ENCODE data around the gene LY6G5B. TPM values are rescaled to one million over a fixed set of nuclear protein-coding genes. Genes with fewer than 3 reads are reported as not detected.

LY6G5B gene
- total and polyA plus RNA-seq, 2 donors from 2014 or later = 2.5 to 15.1 TPM

DNA sequence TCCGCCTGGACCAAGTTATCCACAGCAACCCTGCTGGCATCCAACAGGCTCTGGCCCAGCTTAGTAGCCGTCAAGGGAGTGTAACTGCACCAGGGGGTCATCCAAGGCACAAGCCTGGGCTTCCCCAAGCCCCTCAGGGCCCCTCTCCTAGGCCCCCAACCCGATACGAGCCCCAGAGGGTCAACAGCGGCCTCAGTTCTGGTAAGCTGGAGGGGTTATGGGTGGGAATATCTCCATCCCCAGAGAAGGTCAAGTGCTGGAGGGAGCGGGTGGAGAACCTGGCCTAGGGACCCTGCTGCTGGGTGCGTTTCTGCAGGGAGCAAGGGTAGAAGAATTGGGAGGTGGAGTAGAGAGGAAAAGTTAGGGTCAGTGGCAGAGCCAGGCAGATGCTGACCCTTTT lies 36.3 kb upstream of the LY6G5B start:
- Histone ChIP-seq H3K9me3 (ENCODE audit: control insufficient read depth in 2 of 3, insufficient read depth in 1 of 3, low read length in 3 of 3) (no peaks in the 10 kb centered on the region), H3K9ac (ENCODE audit: low read length in 3 of 3) (no peak overlapping the region), H3K4me3 (ENCODE audit: low read length in 3 of 3) (no peak overlapping the region), H3K4me1 (ENCODE audit: control insufficient read depth in 2 of 3, insufficient read depth in 2 of 3, low read depth in 1 of 3, low read length in 3 of 3) (no peaks in the 10 kb centered on the region), H3K36me3 (ENCODE audit: control insufficient read depth in 2 of 3, insufficient read depth in 3 of 3, low read length in 3 of 3) (peaks cover 12 to 77% (median 34%) of the 10 kb centered on the region in 3 donors), H3K27me3 (ENCODE audit: control insufficient read depth, insufficient read depth, low read length) (no peaks in the 10 kb centered on the region), H3K27ac (ENCODE audit: low read depth in 2 of 2, low read length in 2 of 2) (no peak overlapping the region)
- no peak for DNase-seq
- intact Hi-C loops (cut with DNase I) = no loop called here
- FAIRE-seq = no peak
- TF ChIP-seq, protein P1, sequence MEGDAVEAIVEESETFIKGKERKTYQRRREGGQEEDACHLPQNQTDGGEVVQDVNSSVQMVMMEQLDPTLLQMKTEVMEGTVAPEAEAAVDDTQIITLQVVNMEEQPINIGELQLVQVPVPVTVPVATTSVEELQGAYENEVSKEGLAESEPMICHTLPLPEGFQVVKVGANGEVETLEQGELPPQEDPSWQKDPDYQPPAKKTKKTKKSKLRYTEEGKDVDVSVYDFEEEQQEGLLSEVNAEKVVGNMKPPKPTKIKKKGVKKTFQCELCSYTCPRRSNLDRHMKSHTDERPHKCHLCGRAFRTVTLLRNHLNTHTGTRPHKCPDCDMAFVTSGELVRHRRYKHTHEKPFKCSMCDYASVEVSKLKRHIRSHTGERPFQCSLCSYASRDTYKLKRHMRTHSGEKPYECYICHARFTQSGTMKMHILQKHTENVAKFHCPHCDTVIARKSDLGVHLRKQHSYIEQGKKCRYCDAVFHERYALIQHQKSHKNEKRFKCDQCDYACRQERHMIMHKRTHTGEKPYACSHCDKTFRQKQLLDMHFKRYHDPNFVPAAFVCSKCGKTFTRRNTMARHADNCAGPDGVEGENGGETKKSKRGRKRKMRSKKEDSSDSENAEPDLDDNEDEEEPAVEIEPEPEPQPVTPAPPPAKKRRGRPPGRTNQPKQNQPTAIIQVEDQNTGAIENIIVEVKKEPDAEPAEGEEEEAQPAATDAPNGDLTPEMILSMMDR (IDR thresholded peaks at IDR 0.05; ENCODE audit: borderline replicate concordance, extremely low read depth, insufficient read depth) = no peak

DNA sequence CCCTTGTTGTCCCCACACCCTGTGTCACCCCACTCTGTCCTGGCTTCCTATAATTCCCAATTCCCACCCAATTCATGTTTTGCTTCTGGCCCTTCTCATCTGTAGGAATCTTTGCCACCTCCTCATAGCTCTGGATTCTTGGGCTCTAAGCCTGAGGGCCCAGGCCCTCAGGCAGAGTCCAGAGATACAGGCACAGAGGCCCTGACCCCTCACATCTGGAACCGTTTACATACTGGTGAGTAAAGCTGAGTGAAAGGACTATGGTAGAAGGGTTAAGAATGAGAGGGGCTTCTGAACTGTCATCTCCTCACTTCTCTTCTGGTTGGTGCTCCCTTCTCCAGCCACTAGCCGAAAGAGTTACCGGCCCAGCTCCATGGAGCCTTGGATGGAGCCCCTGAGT lies 35.6 kb upstream of the LY6G5B start:
- TF ChIP-seq, protein P1 (IDR thresholded peaks at IDR 0.05; ENCODE audit: borderline replicate concordance, extremely low read depth, insufficient read depth) = no peak
- H3K4me1 ChIP-seq (ENCODE audit: control insufficient read depth in 2 of 3, insufficient read depth in 2 of 3, low read depth in 1 of 3, low read length in 3 of 3) = no peaks in the 10 kb centered on the region
- H3K9ac ChIP-seq (ENCODE audit: low read length in 3 of 3) = no peak overlapping the region
- DNase-seq = no peak
- no peak overlapping the region for H3K27ac ChIP-seq (ENCODE audit: low read depth in 2 of 2, low read length in 2 of 2)
- no peaks in the 10 kb centered on the region for H3K9me3 ChIP-seq (ENCODE audit: control insufficient read depth in 2 of 3, insufficient read depth in 1 of 3, low read length in 3 of 3)
- H3K4me3 ChIP-seq (ENCODE audit: low read length in 3 of 3) = no peak overlapping the region
- no peak for FAIRE-seq
- no peaks in the 10 kb centered on the region for H3K27me3 ChIP-seq (ENCODE audit: control insufficient read depth, insufficient read depth, low read length)
- peaks cover 8 to 72% (median 33%) of the 10 kb centered on the region in 3 donors for H3K36me3 ChIP-seq (ENCODE audit: control insufficient read depth in 2 of 3, insufficient read depth in 3 of 3, low read length in 3 of 3)
- intact Hi-C loops (cut with DNase I) = no loop called here

DNA sequence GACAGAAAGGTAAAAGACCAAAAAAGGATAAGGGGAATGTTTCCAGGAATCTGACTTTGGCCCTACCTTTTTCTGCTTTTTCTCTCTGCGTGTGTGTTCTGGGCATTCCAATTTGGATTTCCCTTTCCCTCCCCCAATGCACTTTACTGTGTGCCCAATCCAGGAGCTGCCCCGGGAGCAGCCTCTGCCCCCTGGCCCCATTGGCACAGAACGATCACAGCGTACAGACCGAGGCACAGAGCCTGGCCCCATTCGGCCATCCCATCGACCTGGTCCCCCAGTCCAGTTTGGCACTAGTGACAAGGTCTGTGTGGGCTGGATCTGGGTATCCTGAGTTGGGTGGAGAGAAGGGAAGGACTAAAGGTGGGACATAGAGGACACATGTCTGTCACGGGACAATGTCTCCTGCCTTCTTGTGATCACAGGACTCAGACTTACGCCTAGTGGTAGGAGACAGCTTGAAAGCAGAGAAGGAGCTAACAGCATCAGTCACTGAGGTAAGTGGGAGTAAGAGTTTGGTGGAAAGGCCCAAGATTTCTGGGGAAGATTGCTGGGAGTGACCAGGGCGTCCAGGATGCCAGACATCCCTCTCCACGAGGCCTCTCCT lies 34.7 kb upstream of the LY6G5B start:
- Histone ChIP-seq H3K27me3 (ENCODE audit: control insufficient read depth, insufficient read depth, low read length) (no peaks in the 10 kb centered on the region), H3K36me3 (ENCODE audit: control insufficient read depth in 2 of 3, insufficient read depth in 3 of 3, low read length in 3 of 3) (peaks cover 6 to 80% (median 36%) of the 10 kb centered on the region in 3 donors), H3K9me3 (ENCODE audit: control insufficient read depth in 2 of 3, insufficient read depth in 1 of 3, low read length in 3 of 3) (no peaks in the 10 kb centered on the region), H3K4me3 (ENCODE audit: low read length in 3 of 3) (no peak overlapping the region), H3K27ac (ENCODE audit: low read depth in 2 of 2, low read length in 2 of 2) (no peak overlapping the region), H3K4me1 (ENCODE audit: control insufficient read depth in 2 of 3, insufficient read depth in 2 of 3, low read depth in 1 of 3, low read length in 3 of 3) (no peaks in the 10 kb centered on the region), H3K9ac (ENCODE audit: low read length in 3 of 3) (no peak overlapping the region)
- intact Hi-C loops (cut with DNase I) = no loop called here
- TF ChIP-seq, protein P1 (IDR thresholded peaks at IDR 0.05; ENCODE audit: borderline replicate concordance, extremely low read depth, insufficient read depth) = no peak
- FAIRE-seq = no peak
- no peak for DNase-seq
